Uterus (tissue), 4 donors: ENCODE results near the gene TMEM209. TPM values are rescaled to one million over a fixed set of nuclear protein-coding genes. Genes with fewer than 3 reads are reported as not detected.

ENCODE experiments used
- DNase-seq, 2 donors: peaks; one replicate each; pipeline ENCODE4 v3.0.0-alpha.2; 2019 to 2020
- H3K27ac ChIP-seq, 2 donors: fragments of 200-600 bp; sonication (generic); 1 replicate in 1 of 2; 2 replicates in 1 of 2; pipeline ENCODE4 v1.5.1; 2016 to 2018
- H3K27me3 ChIP-seq, 2 donors: fragments of 200-600 bp; sonication (generic); one replicate each; pipeline ENCODE4 v1.5.1; 2018 to 2019; ENCODE audit warnings: control low read depth in 1 of 2
- H3K36me3 ChIP-seq, 2 donors: fragments of 200-600 bp; sonication (generic); one replicate each; pipeline ENCODE4 v1.5.1; 2019; ENCODE audit warnings: control low read depth in 1 of 2
- H3K4me1 ChIP-seq, 2 donors: fragments of 200-600 bp; sonication (generic); one replicate each; pipeline ENCODE4 v1.5.1; 2018 to 2019; ENCODE audit warnings: control low read depth in 1 of 2
- H3K4me3 ChIP-seq, 2 donors: fragments of 200-600 bp; sonication (generic); 1 replicate in 1 of 2; 2 replicates in 1 of 2; pipeline ENCODE4 v1.5.1; 2018 to 2019; ENCODE audit warnings: mild to moderate bottlenecking in 1 of 2
- H3K9me3 ChIP-seq, 2 donors: fragments of 200-600 bp; sonication (generic); one replicate each; pipeline ENCODE4 v1.5.1; 2019; ENCODE audit warnings: control low read depth in 1 of 2
- CTCF ChIP-seq, 4 experiments: fragments of 200-600 bp in 2 of 4; fragments of 450-650 bp in 2 of 4; sonication (generic) in 2 of 4; IDR thresholded peaks; one replicate each; pipeline ENCODE4 v1.5.1; 2016 to 2019; ENCODE audit warnings: antibody characterized with exemption in 4 of 4, mild to moderate bottlenecking in 2 of 4, moderate library complexity in 1 of 4
- POLR2A ChIP-seq, 2 donors: fragments of 450-650 bp; IDR thresholded peaks; one replicate each; pipeline ENCODE4 v1.6.1; 2016; ENCODE audit warnings: antibody characterized with exemption in 2 of 2, mild to moderate bottlenecking in 1 of 2, moderate library complexity in 1 of 2
- intact Hi-C: fragments of 100-400 bp; cut with DNase I; formaldehyde crosslinking; loops from one replicate; pipeline ENCODE4 v1.15.1; 2023; ENCODE audit warnings: low total_unique reads
- total RNA-seq, 4 donors: library from RNA; depleted of rRNA in 3 of 4; stranded (reverse); fragments of >200 nt in 3 of 4; gene quantifications; one replicate each; pipeline versions ENCODE4 v1.1.0 to v1.2.4, GENCODE V29; 2014 to 2023
- donor health status: DM: yes; HTN: yes; CAD: no.

The TMEM209 gene
- total RNA-seq, 4 donors from 2014 or later, result 7.4 to 22.6 (median 19.4) TPM

- no peaks in the 10 kb centered on the region for H3K27me3 ChIP-seq
- no peaks in the 10 kb centered on the region for H3K9me3 ChIP-seq
- H3K27ac ChIP-seq, result peak overlapping the region; percentile 79 to 86
- DNase-seq, result no peak
- H3K4me3 ChIP-seq, result peak overlapping the region; percentile 40 to 49
- H3K4me1 ChIP-seq, result no peaks in the 10 kb centered on the region
- no peaks in the 10 kb centered on the region for H3K36me3 ChIP-seq
- intact Hi-C loops, result no loop called here
- TF ChIP-seq POLR2A (IDR thresholded peaks at IDR 0.05) (no peak), CTCF (IDR thresholded peaks at IDR 0.05) (no peak)
Observed at GRCh38 chr7:130141884-130142653, 63.1 kb downstream of the TMEM209 start.

- Histone ChIP-seq H3K36me3 (no peaks in the 10 kb centered on the region), H3K4me1 (no peaks in the 10 kb centered on the region), H3K4me3 (peak overlapping the region; percentile 40 to 49), H3K27ac (peak overlapping the region; percentile 79 to 86), H3K27me3 (no peaks in the 10 kb centered on the region), H3K9me3 (no peaks in the 10 kb centered on the region)
- TF ChIP-seq CTCF (IDR thresholded peaks at IDR 0.05), result peak in 1 of 4 experiments; percentile 7
- peak in 1 of 2 donors; percentile 8 for TF ChIP-seq POLR2A (IDR thresholded peaks at IDR 0.05)
- intact Hi-C loops, result no loop called here
- peak; percentile 70 to 84 for DNase-seq
Observed at GRCh38 chr7:130141161-130141883, 63.9 kb downstream of the TMEM209 start.

GRCh38 chr7:130140551-130141160 lies 64.5 kb downstream of the TMEM209 start:
- H3K4me3 ChIP-seq, result peak overlapping the region; percentile 40 to 49
- no peak for DNase-seq
- H3K27ac ChIP-seq, result peak overlapping the region; percentile 79 to 86
- intact Hi-C loops, result no loop called here
- no peaks in the 10 kb centered on the region for H3K36me3 ChIP-seq
- H3K27me3 ChIP-seq, result no peaks in the 10 kb centered on the region
- TF ChIP-seq CTCF (IDR thresholded peaks at IDR 0.05) (no peak), POLR2A (IDR thresholded peaks at IDR 0.05) (no peak)
- no peaks in the 10 kb centered on the region for H3K4me1 ChIP-seq
- H3K9me3 ChIP-seq, result no peaks in the 10 kb centered on the region

GRCh38 chr7:130139193-130139960 lies 65.8 kb downstream of the TMEM209 start:
- no peak overlapping the region for H3K27ac ChIP-seq
- no peaks in the 10 kb centered on the region for H3K36me3 ChIP-seq
- H3K4me1 ChIP-seq, result no peaks in the 10 kb centered on the region
- H3K9me3 ChIP-seq, result no peaks in the 10 kb centered on the region
- intact Hi-C loops, result no loop called here
- no peak overlapping the region for H3K4me3 ChIP-seq
- no peaks in the 10 kb centered on the region for H3K27me3 ChIP-seq
- TF ChIP-seq CTCF (IDR thresholded peaks at IDR 0.05), result no peak
- TF ChIP-seq POLR2A (IDR thresholded peaks at IDR 0.05), result no peak
- no peak for DNase-seq
